HEK293 (cell line): Measurements from ENCODE around the gene PPP2R2D.

Experiments used
- CTCF ChIA-PET: fragments of 350-600 bp; formaldehyde crosslinking; extraction: SDS; loops from one replicate; lab custom pipeline; 2021; ENCODE audit warnings: antibody characterized with exemption; lab: Yijun Ruan, JAX
- POLR2A ChIA-PET: fragments of 300-600 bp; formaldehyde crosslinking; extraction: SDS; loops from one replicate; lab custom pipeline; 2020; ENCODE audit warnings: antibody characterized with exemption, inconsistent platforms; lab: Yijun Ruan, JAX
- H3K27ac ChIP-seq: fragments of 200-500 bp; sonication (Bioruptor generic); 2 replicates; pipeline ENCODE4 v1.5.1; 2014; ENCODE audit warnings: low read depth, low read length, control low read depth, inconsistent platforms; ENCODE audit errors: extremely low read depth
- H3K36me3 ChIP-seq, 2 experiments: fragments of 200-500 bp in 1 of 2; sonication (Bioruptor generic) in 1 of 2; 1 replicate in 1 of 2; 2 replicates in 1 of 2; pipeline ENCODE4 v1.5.1; 2014 to 2017; ENCODE audit warnings: inconsistent platforms in 2 of 2, low read length in 2 of 2; ENCODE audit not compliant: control insufficient read depth in 2 of 2, insufficient read depth in 1 of 2
- H3K4me1 ChIP-seq: fragments of 200-500 bp; sonication (Bioruptor generic); 2 replicates; pipeline ENCODE4 v1.5.1; 2014; ENCODE audit warnings: mild to moderate bottlenecking, low read length, inconsistent platforms; ENCODE audit not compliant: control insufficient read depth, insufficient read depth
- H3K4me3 ChIP-seq: 2 replicates; pipeline ENCODE4 v1.5.1; 2011; ENCODE audit warnings: low read depth, mild to moderate bottlenecking, control low read depth, low read length, moderate library complexity
- H3K9me3 ChIP-seq: fragments of 200-500 bp; sonication (Bioruptor generic); 2 replicates; pipeline ENCODE4 v1.5.1; 2014; ENCODE audit warnings: low read depth, low read length, inconsistent platforms; ENCODE audit not compliant: control insufficient read depth, insufficient read depth
- EGR2 ChIP-seq: fragments of 450-650 bp; formaldehyde crosslinking; IDR thresholded peaks from 2 replicates; pipeline ENCODE4 v1.5.1; 2016; ENCODE audit warnings: low read depth, missing biosample characterization, missing genetic modification characterization
- INSM2 ChIP-seq: fragments of 450-650 bp; formaldehyde crosslinking; IDR thresholded peaks from 2 replicates; pipeline ENCODE4 v1.5.1; 2016; ENCODE audit warnings: missing biosample characterization, missing genetic modification characterization
- MYNN ChIP-seq: fragments of 450-650 bp; formaldehyde crosslinking; IDR thresholded peaks from 2 replicates; pipeline ENCODE4 v1.5.1; 2016; ENCODE audit warnings: missing biosample characterization, missing genetic modification characterization, borderline replicate concordance
- PATZ1 ChIP-seq: fragments of 450-650 bp; formaldehyde crosslinking; IDR thresholded peaks from 2 replicates; pipeline ENCODE4 v1.5.1; 2016; ENCODE audit warnings: missing biosample characterization, missing genetic modification characterization
- PRDM1 ChIP-seq: fragments of 450-650 bp; formaldehyde crosslinking; IDR thresholded peaks from 2 replicates; pipeline ENCODE4; 2016; ENCODE audit warnings: missing biosample characterization, missing genetic modification characterization
- REST ChIP-seq: fragments of 450-650 bp; formaldehyde crosslinking; IDR thresholded peaks from 2 replicates; pipeline ENCODE4 v1.5.1; 2016; ENCODE audit warnings: missing biosample characterization, missing genetic modification characterization
- TCF7L2 ChIP-seq: IDR thresholded peaks from 2 replicates; pipeline ENCODE4 v1.6.1; 2011; ENCODE audit warnings: low read depth, mild to moderate bottlenecking, inconsistent platforms, low read length, moderate library complexity, borderline replicate concordance
- ZBTB20 ChIP-seq: fragments of 450-650 bp; formaldehyde crosslinking; IDR thresholded peaks from 2 replicates; pipeline ENCODE4 v1.5.1; 2016; ENCODE audit warnings: missing biosample characterization, missing genetic modification characterization
- ZBTB21 ChIP-seq: fragments of 450-650 bp; formaldehyde crosslinking; IDR thresholded peaks from 2 replicates; pipeline ENCODE4 v1.5.1; 2017; ENCODE audit warnings: missing biosample characterization, missing genetic modification characterization
- ZBTB49 ChIP-seq: fragments of 450-650 bp; formaldehyde crosslinking; IDR thresholded peaks from 2 replicates; pipeline ENCODE4 v1.5.1; 2016; ENCODE audit warnings: missing biosample characterization, missing genetic modification characterization, low read depth
- ZNF16 ChIP-seq: fragments of 450-650 bp; formaldehyde crosslinking; IDR thresholded peaks from 2 replicates; pipeline ENCODE4 v1.5.1; 2016; ENCODE audit warnings: low read depth, missing biosample characterization, missing genetic modification characterization
- ZNF202 ChIP-seq: fragments of 450-650 bp; formaldehyde crosslinking; IDR thresholded peaks from 2 replicates; pipeline ENCODE4 v1.5.1; 2016; ENCODE audit warnings: missing biosample characterization, missing genetic modification characterization, borderline replicate concordance
- ZNF214 ChIP-seq: fragments of 450-650 bp; formaldehyde crosslinking; IDR thresholded peaks from 2 replicates; pipeline ENCODE4 v1.5.1; 2017; ENCODE audit warnings: missing biosample characterization, mild to moderate bottlenecking, missing genetic modification characterization, borderline replicate concordance
- ZNF221 ChIP-seq: fragments of 450-650 bp; formaldehyde crosslinking; IDR thresholded peaks from 2 replicates; pipeline ENCODE4 v1.5.1; 2017; ENCODE audit warnings: missing biosample characterization, missing genetic modification characterization, borderline replicate concordance
- ZNF324 ChIP-seq: fragments of 450-650 bp; formaldehyde crosslinking; IDR thresholded peaks from 2 replicates; pipeline ENCODE4 v1.5.1; 2016; ENCODE audit warnings: missing biosample characterization, missing genetic modification characterization
- ZNF341 ChIP-seq: fragments of 450-650 bp; formaldehyde crosslinking; IDR thresholded peaks from 2 replicates; pipeline ENCODE4; 2016; ENCODE audit warnings: low read depth, missing biosample characterization, missing genetic modification characterization
- ZNF350 ChIP-seq: fragments of 450-650 bp; formaldehyde crosslinking; IDR thresholded peaks from 2 replicates; pipeline ENCODE4 v1.5.0; 2017; ENCODE audit warnings: missing biosample characterization, mild to moderate bottlenecking, missing genetic modification characterization
- ZNF473 ChIP-seq: fragments of 450-650 bp; formaldehyde crosslinking; IDR thresholded peaks from 2 replicates; pipeline ENCODE4 v1.5.1; 2017; ENCODE audit warnings: missing biosample characterization, missing genetic modification characterization
- ZNF704 ChIP-seq: fragments of 450-650 bp; formaldehyde crosslinking; IDR thresholded peaks from 2 replicates; pipeline ENCODE4 v1.5.1; 2016; ENCODE audit warnings: missing biosample characterization, missing genetic modification characterization
- TF ChIP-seq, protein P1 (sequence below): fragments of 450-650 bp; formaldehyde crosslinking; IDR thresholded peaks from 2 replicates; pipeline ENCODE4 v1.5.1; 2016; ENCODE audit warnings: missing biosample characterization, missing genetic modification characterization, borderline replicate concordance

PPP2R2D gene

GRCh38 chr10:131977323-131978096 is 76.7 kb downstream of the PPP2R2D start:
- ChIA-PET POLR2A (no interaction called here), CTCF (no interaction called here)
- peaks cover 6% of the 10 kb centered on the region; the same call in 1 of the 2 replicates for H3K4me1 ChIP-seq
- no peaks in the 10 kb centered on the region for H3K9me3 ChIP-seq
- no peak overlapping the region for H3K4me3 ChIP-seq
- H3K36me3 ChIP-seq = peaks cover 0 to 5% of the 10 kb centered on the region in 2 experiments; a peak in 1 of 3 replicates
- H3K27ac ChIP-seq = no peak overlapping the region
- TF ChIP-seq ZNF341 (tag by site-specific recombination) = no peak
- TF ChIP-seq EGR2 (tag by site-specific recombination) = no peak
- TF ChIP-seq INSM2 = no peak
- TF ChIP-seq ZNF350 (tag by site-specific recombination) = no peak
- no peak for TF ChIP-seq MYNN (tag by site-specific recombination)
- TF ChIP-seq ZNF324 (tag by site-specific recombination) = no peak
- TF ChIP-seq ZBTB21 = no peak
- no peak for TF ChIP-seq ZBTB49 (tag by site-specific recombination)
- TF ChIP-seq ZNF473 (tag by site-specific recombination) = no peak
- TF ChIP-seq ZNF214 = no peak
- TF ChIP-seq ZNF202 = no peak

GRCh38 chr10:131978366-131978765 is 77.6 kb downstream of the PPP2R2D start:
- no peaks in the 10 kb centered on the region for H3K4me1 ChIP-seq
- peaks cover 0 to 5% of the 10 kb centered on the region in 2 experiments; a peak in 2 of 3 replicates for H3K36me3 ChIP-seq
- no peak overlapping the region for H3K4me3 ChIP-seq
- no peak overlapping the region for H3K27ac ChIP-seq
- no peaks in the 10 kb centered on the region for H3K9me3 ChIP-seq
- ChIA-PET CTCF (no interaction called here), POLR2A (no interaction called here)
- no peak for TF ChIP-seq REST
- TF ChIP-seq ZBTB20 = no peak
- TF ChIP-seq PRDM1 = no peak
- no peak for TF ChIP-seq PATZ1 (tag by site-specific recombination)
- TF ChIP-seq ZNF16 = no peak
- no peak for TF ChIP-seq ZNF704
- TF ChIP-seq TCF7L2 = no peak
- TF ChIP-seq, protein P1, sequence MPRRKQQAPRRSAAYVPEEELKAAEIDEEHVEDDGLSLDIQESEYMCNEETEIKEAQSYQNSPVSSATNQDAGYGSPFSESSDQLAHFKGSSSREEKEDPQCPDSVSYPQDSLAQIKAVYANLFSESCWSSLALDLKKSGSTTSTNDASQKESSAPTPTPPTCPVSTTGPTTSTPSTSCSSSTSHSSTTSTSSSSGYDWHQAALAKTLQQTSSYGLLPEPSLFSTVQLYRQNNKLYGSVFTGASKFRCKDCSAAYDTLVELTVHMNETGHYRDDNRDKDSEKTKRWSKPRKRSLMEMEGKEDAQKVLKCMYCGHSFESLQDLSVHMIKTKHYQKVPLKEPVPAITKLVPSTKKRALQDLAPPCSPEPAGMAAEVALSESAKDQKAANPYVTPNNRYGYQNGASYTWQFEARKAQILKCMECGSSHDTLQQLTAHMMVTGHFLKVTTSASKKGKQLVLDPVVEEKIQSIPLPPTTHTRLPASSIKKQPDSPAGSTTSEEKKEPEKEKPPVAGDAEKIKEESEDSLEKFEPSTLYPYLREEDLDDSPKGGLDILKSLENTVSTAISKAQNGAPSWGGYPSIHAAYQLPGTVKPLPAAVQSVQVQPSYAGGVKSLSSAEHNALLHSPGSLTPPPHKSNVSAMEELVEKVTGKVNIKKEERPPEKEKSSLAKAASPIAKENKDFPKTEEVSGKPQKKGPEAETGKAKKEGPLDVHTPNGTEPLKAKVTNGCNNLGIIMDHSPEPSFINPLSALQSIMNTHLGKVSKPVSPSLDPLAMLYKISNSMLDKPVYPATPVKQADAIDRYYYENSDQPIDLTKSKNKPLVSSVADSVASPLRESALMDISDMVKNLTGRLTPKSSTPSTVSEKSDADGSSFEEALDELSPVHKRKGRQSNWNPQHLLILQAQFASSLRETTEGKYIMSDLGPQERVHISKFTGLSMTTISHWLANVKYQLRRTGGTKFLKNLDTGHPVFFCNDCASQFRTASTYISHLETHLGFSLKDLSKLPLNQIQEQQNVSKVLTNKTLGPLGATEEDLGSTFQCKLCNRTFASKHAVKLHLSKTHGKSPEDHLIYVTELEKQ (tag by site-specific recombination) = no peak
- no peak for TF ChIP-seq ZNF221 (tag by site-specific recombination)
